Type B pancreatic cell (in vitro differentiated cells): ENCODE results near the gene TOMM5. TPM values are rescaled to one million over a fixed set of nuclear protein-coding genes. Genes with fewer than 3 reads are reported as not detected.

Source experiments
- DNase-seq: peaks from one replicate; pipeline ENCODE4 v3.0.0; 2021; ENCODE audit warnings: mixed read lengths; ENCODE audit not compliant: unreplicated experiment; ENCODE audit errors: extremely low spot score
- H3K27ac Mint-ChIP-seq: 2 replicates; pipeline ENCODE4 v1.8.0; 2021; ENCODE audit warnings: mild to moderate bottlenecking, mixed read lengths
- H3K27me3 Mint-ChIP-seq: 2 replicates; pipeline ENCODE4 v1.8.0; 2021; ENCODE audit warnings: mixed read lengths
- H3K36me3 Mint-ChIP-seq: 2 replicates; pipeline ENCODE4 v1.8.0; 2021; ENCODE audit warnings: mixed read lengths
- H3K4me1 Mint-ChIP-seq: one replicate; pipeline ENCODE4 v1.8.0; 2021; ENCODE audit warnings: mixed read lengths; ENCODE audit not compliant: unreplicated experiment
- H3K4me3 Mint-ChIP-seq: 2 replicates; pipeline ENCODE4 v1.8.0; 2021; ENCODE audit warnings: mild to moderate bottlenecking, mixed read lengths
- H3K9me3 Mint-ChIP-seq: 2 replicates; pipeline ENCODE4 v1.8.0; 2021; ENCODE audit warnings: mixed read lengths
- total RNA-seq: library from RNA; stranded (reverse); gene quantifications from 2 replicates; pipeline ENCODE4 v1.2.1, GENCODE V29; 2021; ENCODE audit warnings: low replicate concordance
- TF ChIP-seq, protein P1 (sequence below): fragments of 200-600 bp; sonication (generic); conservative IDR thresholded peaks from 2 replicates; pipeline ENCODE4 v1.5.0; 2021; ENCODE audit warnings: antibody characterized with exemption, mild to moderate bottlenecking

TOMM5 gene
- total RNA-seq, 1 donor from 2014 or later = 144 TPM

DNA sequence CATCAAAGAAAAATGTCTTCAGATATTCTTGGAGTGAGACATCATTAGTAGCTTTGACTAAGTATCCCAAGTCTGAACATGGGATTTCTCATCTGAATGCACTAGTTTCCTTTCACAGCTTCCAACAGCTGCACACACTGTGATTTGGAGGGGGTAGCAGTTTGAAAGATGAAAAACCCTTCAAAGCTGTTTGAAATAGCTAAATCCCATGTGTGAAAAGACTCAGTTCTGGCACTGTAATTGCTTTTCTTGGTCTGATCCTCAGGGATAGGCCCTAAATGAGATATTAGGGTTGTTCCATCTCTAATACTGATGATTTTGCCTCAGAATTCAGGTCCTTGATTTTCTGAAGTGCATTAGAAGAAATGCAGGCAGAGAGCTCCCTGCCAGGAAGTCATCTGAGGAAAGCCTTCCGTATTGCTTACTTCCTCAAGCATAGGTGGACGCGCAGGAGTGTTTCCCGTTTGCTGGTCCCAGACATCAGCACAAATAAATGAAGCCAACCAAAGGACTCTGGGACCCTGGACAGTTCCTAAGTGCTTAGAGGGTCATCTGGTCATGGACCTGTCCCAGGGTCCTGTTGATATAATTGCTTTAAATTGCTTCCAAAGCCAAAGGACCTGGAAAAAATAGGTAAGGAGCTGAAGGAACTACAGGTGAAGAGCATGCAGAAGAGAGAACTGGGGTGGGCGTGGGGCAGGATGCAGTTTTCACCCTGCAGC is 32.8 kb upstream of the TOMM5 start:
- no peaks in the 10 kb centered on the region for H3K36me3 Mint-ChIP-seq
- peaks cover 22% of the 10 kb centered on the region for H3K4me1 Mint-ChIP-seq
- no peak overlapping the region for H3K4me3 Mint-ChIP-seq
- DNase-seq = no peak
- H3K27me3 Mint-ChIP-seq = peaks cover 5% of the 10 kb centered on the region
- TF ChIP-seq, protein P1, sequence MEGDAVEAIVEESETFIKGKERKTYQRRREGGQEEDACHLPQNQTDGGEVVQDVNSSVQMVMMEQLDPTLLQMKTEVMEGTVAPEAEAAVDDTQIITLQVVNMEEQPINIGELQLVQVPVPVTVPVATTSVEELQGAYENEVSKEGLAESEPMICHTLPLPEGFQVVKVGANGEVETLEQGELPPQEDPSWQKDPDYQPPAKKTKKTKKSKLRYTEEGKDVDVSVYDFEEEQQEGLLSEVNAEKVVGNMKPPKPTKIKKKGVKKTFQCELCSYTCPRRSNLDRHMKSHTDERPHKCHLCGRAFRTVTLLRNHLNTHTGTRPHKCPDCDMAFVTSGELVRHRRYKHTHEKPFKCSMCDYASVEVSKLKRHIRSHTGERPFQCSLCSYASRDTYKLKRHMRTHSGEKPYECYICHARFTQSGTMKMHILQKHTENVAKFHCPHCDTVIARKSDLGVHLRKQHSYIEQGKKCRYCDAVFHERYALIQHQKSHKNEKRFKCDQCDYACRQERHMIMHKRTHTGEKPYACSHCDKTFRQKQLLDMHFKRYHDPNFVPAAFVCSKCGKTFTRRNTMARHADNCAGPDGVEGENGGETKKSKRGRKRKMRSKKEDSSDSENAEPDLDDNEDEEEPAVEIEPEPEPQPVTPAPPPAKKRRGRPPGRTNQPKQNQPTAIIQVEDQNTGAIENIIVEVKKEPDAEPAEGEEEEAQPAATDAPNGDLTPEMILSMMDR = no peak
- H3K27ac Mint-ChIP-seq = no peak overlapping the region
- no peaks in the 10 kb centered on the region for H3K9me3 Mint-ChIP-seq

- Mint-ChIP-seq H3K36me3 (no peaks in the 10 kb centered on the region), H3K27me3 (peaks cover 5% of the 10 kb centered on the region), H3K27ac (no peak overlapping the region), H3K4me3 (no peak overlapping the region), H3K4me1 (peaks cover 27% of the 10 kb centered on the region), H3K9me3 (no peaks in the 10 kb centered on the region)
- DNase-seq = no peak
- TF ChIP-seq, protein P1 = no peak
These were observed 31.7 kb upstream of the TOMM5 start for GRCh38 chr9:37624073-37624472.

DNA sequence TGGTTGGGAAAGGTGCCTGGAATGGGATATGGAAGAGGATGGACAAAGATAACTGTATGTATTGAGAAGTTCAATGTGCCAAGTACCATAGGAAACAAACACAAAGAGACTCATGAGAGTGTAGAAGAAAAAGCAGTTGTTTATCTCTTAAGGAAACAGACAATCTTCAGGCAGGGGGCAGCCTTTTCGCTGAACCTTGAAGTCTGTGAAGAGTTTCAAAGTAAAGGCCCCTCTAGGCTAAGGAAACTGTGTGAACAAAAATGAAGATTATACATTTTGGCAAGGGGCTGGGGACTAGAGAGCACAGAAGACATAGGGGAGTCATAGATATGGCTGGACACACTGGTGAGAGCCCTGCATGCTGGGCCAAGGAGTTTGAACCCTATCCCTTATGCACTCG is 30.9 kb upstream of the TOMM5 start:
- TF ChIP-seq, protein P1 = no peak
- peaks cover 10% of the 10 kb centered on the region for H3K27me3 Mint-ChIP-seq
- H3K36me3 Mint-ChIP-seq = no peaks in the 10 kb centered on the region
- no peak overlapping the region for H3K4me3 Mint-ChIP-seq
- DNase-seq = no peak
- H3K4me1 Mint-ChIP-seq = peaks cover 26% of the 10 kb centered on the region
- no peaks in the 10 kb centered on the region for H3K9me3 Mint-ChIP-seq
- no peak overlapping the region for H3K27ac Mint-ChIP-seq

DNA sequence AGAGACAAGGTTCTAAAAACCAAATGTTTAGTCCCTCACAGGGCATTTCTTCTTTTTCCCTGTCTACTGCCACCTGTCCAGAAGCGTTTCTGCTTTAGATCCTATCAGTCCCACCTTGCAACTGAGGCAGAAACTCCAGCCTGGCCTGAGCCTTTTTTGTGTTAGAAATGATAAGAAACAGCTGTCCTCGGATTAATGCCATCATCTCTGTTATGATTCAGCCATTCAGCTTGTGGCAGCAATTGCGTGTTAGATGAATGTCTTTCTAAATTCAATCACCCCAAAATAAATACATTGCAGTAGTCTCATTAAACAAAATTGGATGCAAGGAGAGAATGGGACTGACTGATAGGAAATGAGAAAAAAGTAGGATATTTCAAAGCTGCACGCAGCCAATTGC is 30.1 kb upstream of the TOMM5 start:
- no peaks in the 10 kb centered on the region for H3K36me3 Mint-ChIP-seq
- peaks cover 10% of the 10 kb centered on the region for H3K27me3 Mint-ChIP-seq
- no peaks in the 10 kb centered on the region for H3K9me3 Mint-ChIP-seq
- TF ChIP-seq, protein P1 = no peak
- H3K4me3 Mint-ChIP-seq = no peak overlapping the region
- H3K27ac Mint-ChIP-seq = no peak overlapping the region
- no peak for DNase-seq
- peaks cover 23% of the 10 kb centered on the region for H3K4me1 Mint-ChIP-seq

- H3K4me3 Mint-ChIP-seq = no peak overlapping the region
- no peaks in the 10 kb centered on the region for H3K9me3 Mint-ChIP-seq
- peaks cover 17% of the 10 kb centered on the region for H3K4me1 Mint-ChIP-seq
- DNase-seq = no peak
- no peak overlapping the region for H3K27ac Mint-ChIP-seq
- H3K36me3 Mint-ChIP-seq = no peaks in the 10 kb centered on the region
- TF ChIP-seq, protein P1 = no peak
- H3K27me3 Mint-ChIP-seq = peaks cover 10% of the 10 kb centered on the region
These were observed 29.1 kb upstream of the TOMM5 start for GRCh38 chr9:37621273-37622121.
